Measurements from ENCODE around the gene SLC8A1.

SLC8A1 gene

DNA sequence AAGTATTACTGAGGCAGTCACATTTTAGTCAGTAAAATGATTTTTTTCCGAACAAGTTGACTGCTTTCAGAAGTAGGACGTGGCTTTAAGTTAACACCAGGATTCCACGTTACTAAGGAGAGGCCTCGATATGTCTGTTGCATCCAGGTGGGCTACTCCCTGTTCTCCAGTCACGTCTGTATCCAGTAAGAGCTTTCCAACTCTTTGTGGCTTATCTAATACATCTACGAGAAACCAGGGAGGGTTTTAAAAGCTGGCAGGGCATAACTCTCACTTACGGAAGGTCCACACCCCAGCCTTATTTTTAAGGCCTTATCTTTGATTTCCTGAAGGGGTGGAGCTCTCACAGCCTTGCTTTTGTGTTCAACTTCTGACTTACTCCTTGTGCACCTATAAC, 99.2 kb downstream of the SLC8A1 start:
- H3K36me3 Mint-ChIP-seq (ENCODE audit: insufficient read depth): no peaks in the 10 kb centered on the region
- H3K27ac Mint-ChIP-seq (ENCODE audit: low read depth): no peak overlapping the region
- DNase-seq (ENCODE audit: low spot score in 2 of 2): no peak
- H3K4me1 Mint-ChIP-seq: no peaks in the 10 kb centered on the region
- H3K9me3 Mint-ChIP-seq: peaks cover 7% of the 10 kb centered on the region
- no peaks in the 10 kb centered on the region for H3K27me3 Mint-ChIP-seq
- ATAC-seq (replicated peaks; ENCODE audit: extremely low read depth, poor library complexity, severe bottlenecking): no peak
- H3K4me3 Mint-ChIP-seq: no peak overlapping the region

DNA sequence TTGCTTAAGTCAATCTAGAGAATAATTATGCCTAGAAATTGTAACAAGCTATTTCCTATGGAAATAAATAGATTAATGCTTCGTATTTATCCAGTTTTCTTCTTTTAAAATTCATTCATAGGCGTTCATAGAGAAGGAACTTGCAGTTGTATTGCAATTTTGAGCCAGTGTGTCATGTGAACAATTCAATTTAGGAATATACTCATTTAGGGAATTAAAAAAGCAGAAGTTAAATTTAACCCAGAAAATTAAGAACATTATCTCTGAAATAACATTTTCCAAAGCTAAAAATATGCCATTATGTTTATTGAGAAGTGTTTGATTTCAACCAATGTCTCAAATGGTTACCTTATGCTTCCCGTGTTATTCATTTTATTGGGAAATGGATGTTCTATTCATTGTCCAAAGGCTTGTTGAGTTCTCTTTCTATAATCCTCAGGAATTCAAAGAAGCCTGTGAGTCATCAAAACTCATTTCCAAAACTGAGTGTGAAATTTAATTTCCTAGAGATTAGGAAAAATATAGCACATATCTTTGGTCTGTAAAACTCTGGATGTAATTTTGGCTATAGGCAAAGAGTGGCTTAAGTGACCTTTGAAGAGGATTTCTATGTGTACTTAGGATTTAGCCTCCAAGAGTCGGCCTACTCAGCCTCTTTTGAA, 99.7 kb downstream of the SLC8A1 start:
- no peak overlapping the region for H3K27ac Mint-ChIP-seq (ENCODE audit: low read depth)
- H3K36me3 Mint-ChIP-seq (ENCODE audit: insufficient read depth): no peaks in the 10 kb centered on the region
- DNase-seq (ENCODE audit: low spot score in 2 of 2) (no peak), ATAC-seq (replicated peaks; ENCODE audit: extremely low read depth, poor library complexity, severe bottlenecking) (no peak)
- no peaks in the 10 kb centered on the region for H3K27me3 Mint-ChIP-seq
- no peaks in the 10 kb centered on the region for H3K4me1 Mint-ChIP-seq
- no peak overlapping the region for H3K4me3 Mint-ChIP-seq
- peaks cover 5% of the 10 kb centered on the region for H3K9me3 Mint-ChIP-seq

DNA sequence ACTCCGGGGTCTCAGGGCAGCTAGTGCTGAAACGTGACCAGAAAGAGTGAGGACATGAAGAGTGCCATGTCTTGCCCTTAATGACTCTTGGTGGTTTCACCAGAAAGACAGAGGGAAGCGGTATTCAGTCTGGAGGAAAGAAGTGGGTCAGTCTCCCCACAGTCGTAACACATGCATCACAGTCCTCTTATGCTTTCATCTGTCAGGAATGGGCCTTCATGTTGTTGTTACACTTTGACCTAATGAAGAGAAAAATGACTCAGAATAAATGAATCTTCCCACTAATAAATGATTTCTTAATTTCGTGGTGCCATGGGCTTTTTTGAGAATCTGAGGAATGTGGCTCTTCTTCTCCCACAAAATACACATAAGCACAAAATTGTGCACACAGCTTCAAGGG, 103.2 kb downstream of the SLC8A1 start:
- no peaks in the 10 kb centered on the region for H3K27me3 Mint-ChIP-seq
- H3K4me3 Mint-ChIP-seq: no peak overlapping the region
- ATAC-seq (replicated peaks; ENCODE audit: extremely low read depth, poor library complexity, severe bottlenecking) (no peak), DNase-seq (ENCODE audit: low spot score in 2 of 2) (no peak)
- H3K9me3 Mint-ChIP-seq: peaks cover 5% of the 10 kb centered on the region
- no peaks in the 10 kb centered on the region for H3K4me1 Mint-ChIP-seq
- peaks cover 2% of the 10 kb centered on the region for H3K36me3 Mint-ChIP-seq (ENCODE audit: insufficient read depth)
- no peak overlapping the region for H3K27ac Mint-ChIP-seq (ENCODE audit: low read depth)

DNA sequence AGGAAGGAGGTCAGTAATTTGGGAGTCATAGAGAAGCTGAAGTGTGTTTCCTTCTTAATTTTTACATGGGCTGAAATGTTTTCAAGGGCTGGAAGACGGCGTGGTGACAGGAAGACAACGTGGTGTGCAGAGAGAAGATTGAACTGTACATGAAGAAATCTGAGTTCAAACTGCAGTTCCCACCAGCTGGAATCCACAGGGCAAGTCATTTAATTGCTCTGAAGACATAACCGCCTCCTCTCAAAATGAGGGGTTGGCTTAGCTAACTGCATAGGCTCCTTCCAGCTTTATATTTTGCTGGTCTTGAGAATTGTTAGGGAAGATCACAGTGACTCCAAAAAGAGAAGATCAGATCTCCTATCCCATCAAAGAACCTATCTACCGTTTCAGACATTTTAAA, 103.9 kb downstream of the SLC8A1 start:
- Mint-ChIP-seq H3K4me1 (no peaks in the 10 kb centered on the region), H3K27me3 (no peaks in the 10 kb centered on the region), H3K36me3 (ENCODE audit: insufficient read depth) (peaks cover 2% of the 10 kb centered on the region), H3K4me3 (no peak overlapping the region), H3K9me3 (no peaks in the 10 kb centered on the region), H3K27ac (ENCODE audit: low read depth) (no peak overlapping the region)
- ATAC-seq (replicated peaks; ENCODE audit: extremely low read depth, poor library complexity, severe bottlenecking) (no peak), DNase-seq (ENCODE audit: low spot score in 2 of 2) (no peak)

DNA sequence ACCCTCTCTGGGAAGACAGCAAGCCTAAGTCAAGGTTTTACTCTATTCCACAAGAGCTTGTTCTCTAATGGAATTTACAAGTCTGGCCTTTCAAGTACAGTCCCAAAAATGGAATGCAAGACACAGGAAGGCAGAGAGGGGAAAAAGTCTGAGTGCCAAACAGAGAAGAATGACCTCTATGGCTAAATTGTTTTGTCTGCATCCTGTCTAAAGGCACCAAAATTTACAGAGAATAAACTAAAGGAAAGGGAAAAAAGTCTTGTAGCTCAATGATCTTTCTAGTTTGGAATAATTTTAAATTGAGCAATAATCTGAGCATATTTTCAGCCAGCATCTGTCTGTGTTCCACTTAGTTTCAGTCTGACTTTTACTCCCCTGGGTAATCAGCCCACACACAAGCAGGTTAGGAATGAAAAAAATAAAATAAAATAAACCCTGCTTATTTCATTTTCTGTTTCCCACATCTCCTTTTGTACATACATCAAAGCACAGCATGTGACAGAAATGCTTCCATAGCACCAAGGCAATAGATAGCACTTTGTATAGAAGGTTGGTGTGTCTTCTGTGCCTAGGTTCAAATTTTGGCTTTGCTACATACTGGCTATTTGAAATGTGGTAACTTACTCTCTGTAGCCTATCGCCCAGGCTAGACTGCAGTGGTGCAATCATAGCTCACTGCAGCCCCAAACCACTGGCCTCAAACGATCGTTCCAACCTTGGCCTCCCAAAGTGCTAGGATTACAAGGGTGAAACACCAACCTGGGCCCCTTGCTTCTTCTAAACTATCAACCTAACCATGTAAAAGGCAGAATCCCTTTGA, 105.1 kb downstream of the SLC8A1 start:
- ATAC-seq (replicated peaks; ENCODE audit: extremely low read depth, poor library complexity, severe bottlenecking) (no peak), DNase-seq (ENCODE audit: low spot score in 2 of 2) (no peak)
- no peak overlapping the region for H3K27ac Mint-ChIP-seq (ENCODE audit: low read depth)
- H3K4me1 Mint-ChIP-seq: no peaks in the 10 kb centered on the region
- no peak overlapping the region for H3K4me3 Mint-ChIP-seq
- H3K9me3 Mint-ChIP-seq: no peaks in the 10 kb centered on the region
- peaks cover 2% of the 10 kb centered on the region for H3K36me3 Mint-ChIP-seq (ENCODE audit: insufficient read depth)
- no peaks in the 10 kb centered on the region for H3K27me3 Mint-ChIP-seq

DNA sequence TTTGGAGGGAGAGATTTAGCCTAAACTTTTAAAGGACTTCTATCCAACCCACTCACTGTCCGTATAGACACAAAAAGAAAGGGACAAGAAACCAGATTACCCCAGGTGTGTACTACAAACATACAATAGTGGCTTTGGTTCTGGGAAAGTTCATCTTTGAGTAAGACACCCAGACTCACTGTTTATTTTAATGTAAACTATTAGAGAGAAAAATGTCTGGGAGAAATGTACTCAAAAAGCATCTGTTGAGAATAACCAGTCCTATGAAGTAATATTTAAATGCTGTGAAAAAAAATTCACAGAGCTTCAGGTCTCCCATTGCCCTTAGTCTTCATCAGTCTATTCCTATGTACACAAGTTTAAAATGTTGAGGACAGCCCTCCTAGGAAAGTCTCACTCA, 107.5 kb downstream of the SLC8A1 start:
- ATAC-seq (replicated peaks; ENCODE audit: extremely low read depth, poor library complexity, severe bottlenecking) (no peak), DNase-seq (ENCODE audit: low spot score in 2 of 2) (no peak)
- Mint-ChIP-seq H3K27ac (ENCODE audit: low read depth) (no peak overlapping the region), H3K9me3 (no peaks in the 10 kb centered on the region), H3K36me3 (ENCODE audit: insufficient read depth) (peaks cover 2% of the 10 kb centered on the region), H3K27me3 (no peaks in the 10 kb centered on the region), H3K4me3 (no peak overlapping the region), H3K4me1 (no peaks in the 10 kb centered on the region)

DNA sequence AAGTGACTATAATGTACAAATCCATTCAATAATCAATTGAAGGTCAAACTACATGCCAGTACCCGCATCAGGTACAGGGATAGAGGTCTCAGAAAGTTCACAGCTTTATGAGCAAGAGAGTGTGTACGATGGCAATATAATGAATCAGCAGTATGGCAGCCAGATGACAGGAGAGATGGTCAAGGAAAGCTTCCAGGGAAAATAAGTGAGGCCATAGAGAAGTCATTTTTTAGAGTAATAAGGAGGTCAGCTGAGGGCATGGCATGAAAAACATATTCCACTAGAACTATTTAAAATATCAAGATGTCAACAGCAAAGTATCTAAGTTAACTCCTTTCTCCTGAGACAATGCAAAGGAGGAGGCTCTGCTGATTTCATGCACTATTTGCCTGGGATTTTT, 108.0 kb downstream of the SLC8A1 start:
- ATAC-seq (replicated peaks; ENCODE audit: extremely low read depth, poor library complexity, severe bottlenecking) (no peak), DNase-seq (ENCODE audit: low spot score in 2 of 2) (no peak)
- Mint-ChIP-seq H3K4me1 (no peaks in the 10 kb centered on the region), H3K9me3 (no peaks in the 10 kb centered on the region), H3K4me3 (no peak overlapping the region), H3K36me3 (ENCODE audit: insufficient read depth) (peaks cover 2% of the 10 kb centered on the region), H3K27ac (ENCODE audit: low read depth) (no peak overlapping the region), H3K27me3 (no peaks in the 10 kb centered on the region)

DNA sequence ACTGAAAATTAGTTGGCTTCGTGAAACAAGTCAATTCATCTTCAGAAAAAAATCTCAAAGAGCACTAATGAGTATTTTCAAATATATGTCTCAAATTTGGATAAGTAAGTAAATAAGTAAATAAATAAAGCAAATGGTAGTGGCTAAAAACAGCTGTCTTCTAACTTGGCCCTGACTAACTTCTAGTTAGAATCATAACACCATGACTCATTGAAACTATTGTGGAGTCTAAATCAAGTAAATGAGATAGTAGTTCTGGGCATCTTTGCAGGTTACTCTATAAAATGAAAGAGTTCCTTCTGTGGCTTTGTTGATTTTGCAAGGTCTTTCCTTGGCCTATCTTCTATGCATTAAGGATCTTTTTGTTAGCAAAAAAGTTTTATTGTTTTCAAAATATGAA, 110.7 kb downstream of the SLC8A1 start:
- peaks cover 6% of the 10 kb centered on the region for H3K9me3 Mint-ChIP-seq
- peaks cover 2% of the 10 kb centered on the region for H3K36me3 Mint-ChIP-seq (ENCODE audit: insufficient read depth)
- no peaks in the 10 kb centered on the region for H3K4me1 Mint-ChIP-seq
- ATAC-seq (replicated peaks; ENCODE audit: extremely low read depth, poor library complexity, severe bottlenecking): no peak
- no peaks in the 10 kb centered on the region for H3K27me3 Mint-ChIP-seq
- no peak overlapping the region for H3K4me3 Mint-ChIP-seq
- DNase-seq (ENCODE audit: low spot score in 2 of 2): no peak
- H3K27ac Mint-ChIP-seq (ENCODE audit: low read depth): no peak overlapping the region

DNA sequence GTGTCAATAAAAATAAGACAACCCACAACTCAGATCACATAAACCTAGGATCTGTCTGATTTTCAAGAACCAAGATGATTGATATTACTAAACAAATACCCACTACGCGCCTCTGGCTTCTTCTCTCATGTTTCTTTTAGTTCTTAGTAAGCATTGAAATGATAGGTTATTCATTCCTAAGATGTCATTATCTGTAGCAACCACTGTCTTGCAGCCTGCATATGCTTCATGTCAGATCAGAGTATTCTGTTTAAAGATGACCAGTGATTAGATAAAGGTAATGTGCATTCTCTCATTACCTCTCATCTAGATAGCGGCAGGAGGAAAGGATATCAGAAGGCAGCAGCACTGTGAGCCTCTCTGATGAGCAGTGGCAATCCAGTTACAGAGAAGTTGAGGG, 112.9 kb downstream of the SLC8A1 start:
- no peak overlapping the region for H3K27ac Mint-ChIP-seq (ENCODE audit: low read depth)
- H3K4me3 Mint-ChIP-seq: no peak overlapping the region
- ATAC-seq (replicated peaks; ENCODE audit: extremely low read depth, poor library complexity, severe bottlenecking) (no peak), DNase-seq (ENCODE audit: low spot score in 2 of 2) (no peak)
- no peaks in the 10 kb centered on the region for H3K36me3 Mint-ChIP-seq (ENCODE audit: insufficient read depth)
- no peaks in the 10 kb centered on the region for H3K4me1 Mint-ChIP-seq
- H3K27me3 Mint-ChIP-seq: no peaks in the 10 kb centered on the region
- peaks cover 6% of the 10 kb centered on the region for H3K9me3 Mint-ChIP-seq

DNA sequence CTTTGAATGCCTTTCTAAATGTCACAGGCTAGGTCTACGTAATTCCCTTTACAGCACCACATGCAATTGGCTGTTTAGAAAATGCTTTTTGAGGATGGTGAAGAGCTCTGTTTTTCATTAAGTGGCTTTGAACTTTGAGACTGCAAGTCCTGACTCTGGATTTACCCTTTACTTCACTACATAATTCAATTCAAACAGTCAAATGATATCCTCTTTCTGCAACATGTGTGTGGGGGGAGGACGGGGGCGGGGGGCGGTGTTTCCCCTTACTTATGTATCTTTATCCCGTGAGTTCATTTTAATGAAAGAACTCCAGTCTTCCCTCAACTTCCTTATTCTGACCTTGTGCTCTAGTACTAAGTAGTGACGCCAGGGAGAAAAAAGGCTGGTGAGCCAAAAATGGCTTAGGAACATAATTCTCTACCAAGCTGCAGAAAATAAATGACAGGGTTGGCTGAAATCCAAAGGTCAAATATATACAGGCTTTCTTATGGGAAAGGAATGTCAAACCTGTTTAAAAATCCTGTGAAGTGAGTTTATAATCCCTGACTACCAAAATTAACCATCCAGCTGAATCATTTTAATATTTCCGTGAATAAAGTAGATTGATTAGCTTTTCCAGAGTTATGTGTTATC, 119.6 kb downstream of the SLC8A1 start:
- no peak overlapping the region for H3K4me3 Mint-ChIP-seq
- H3K4me1 Mint-ChIP-seq: no peaks in the 10 kb centered on the region
- peaks cover 7% of the 10 kb centered on the region for H3K9me3 Mint-ChIP-seq
- H3K36me3 Mint-ChIP-seq (ENCODE audit: insufficient read depth): peaks cover 2% of the 10 kb centered on the region
- no peaks in the 10 kb centered on the region for H3K27me3 Mint-ChIP-seq
- no peak overlapping the region for H3K27ac Mint-ChIP-seq (ENCODE audit: low read depth)
- DNase-seq (ENCODE audit: low spot score in 2 of 2) (no peak), ATAC-seq (replicated peaks; ENCODE audit: extremely low read depth, poor library complexity, severe bottlenecking) (no peak)

DNA sequence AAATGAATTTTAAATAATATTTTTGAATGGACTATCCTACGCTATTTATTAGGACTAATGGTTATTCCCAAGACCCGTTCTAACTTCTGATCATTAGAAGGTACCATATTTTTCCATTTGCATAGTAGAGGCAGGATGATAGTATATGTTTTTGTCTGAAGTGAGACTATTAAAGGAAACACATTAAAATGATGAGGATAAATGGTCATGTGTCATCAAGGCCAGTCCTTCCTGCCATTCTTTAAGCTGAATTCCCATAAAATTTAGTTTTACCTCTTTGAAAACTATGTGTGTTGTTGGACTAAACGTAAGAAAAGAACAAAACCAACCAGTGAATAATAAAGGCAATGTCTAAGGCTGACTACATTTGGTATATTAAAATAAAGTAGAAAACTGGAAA, 121.8 kb downstream of the SLC8A1 start:
- no peak overlapping the region for H3K4me3 Mint-ChIP-seq
- peaks cover 2% of the 10 kb centered on the region for H3K36me3 Mint-ChIP-seq (ENCODE audit: insufficient read depth)
- H3K4me1 Mint-ChIP-seq: no peaks in the 10 kb centered on the region
- DNase-seq (ENCODE audit: low spot score in 2 of 2) (no peak), ATAC-seq (replicated peaks; ENCODE audit: extremely low read depth, poor library complexity, severe bottlenecking) (no peak)
- H3K9me3 Mint-ChIP-seq: peaks cover 7% of the 10 kb centered on the region
- H3K27ac Mint-ChIP-seq (ENCODE audit: low read depth): no peak overlapping the region
- H3K27me3 Mint-ChIP-seq: no peaks in the 10 kb centered on the region

DNA sequence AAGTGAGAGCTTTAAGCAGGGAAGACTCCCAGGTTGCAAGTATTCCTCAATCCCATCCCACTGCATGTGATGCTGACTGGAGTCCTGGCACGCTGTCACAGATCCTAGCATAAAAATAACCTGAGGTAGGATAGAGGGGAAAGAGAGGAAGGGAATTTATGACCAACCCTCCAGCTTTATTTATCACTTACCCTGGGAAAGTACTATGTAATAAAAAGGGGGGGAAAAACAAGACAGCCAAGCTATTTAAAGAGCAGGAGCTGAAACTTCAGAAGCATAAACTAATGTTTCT, 122.2 kb downstream of the SLC8A1 start:
- no peak overlapping the region for H3K27ac Mint-ChIP-seq (ENCODE audit: low read depth)
- peaks cover 9% of the 10 kb centered on the region for H3K9me3 Mint-ChIP-seq
- DNase-seq (ENCODE audit: low spot score in 2 of 2) (no peak), ATAC-seq (replicated peaks; ENCODE audit: extremely low read depth, poor library complexity, severe bottlenecking) (no peak)
- H3K4me3 Mint-ChIP-seq: no peak overlapping the region
- peaks cover 2% of the 10 kb centered on the region for H3K36me3 Mint-ChIP-seq (ENCODE audit: insufficient read depth)
- H3K4me1 Mint-ChIP-seq: no peaks in the 10 kb centered on the region
- H3K27me3 Mint-ChIP-seq: no peaks in the 10 kb centered on the region

DNA sequence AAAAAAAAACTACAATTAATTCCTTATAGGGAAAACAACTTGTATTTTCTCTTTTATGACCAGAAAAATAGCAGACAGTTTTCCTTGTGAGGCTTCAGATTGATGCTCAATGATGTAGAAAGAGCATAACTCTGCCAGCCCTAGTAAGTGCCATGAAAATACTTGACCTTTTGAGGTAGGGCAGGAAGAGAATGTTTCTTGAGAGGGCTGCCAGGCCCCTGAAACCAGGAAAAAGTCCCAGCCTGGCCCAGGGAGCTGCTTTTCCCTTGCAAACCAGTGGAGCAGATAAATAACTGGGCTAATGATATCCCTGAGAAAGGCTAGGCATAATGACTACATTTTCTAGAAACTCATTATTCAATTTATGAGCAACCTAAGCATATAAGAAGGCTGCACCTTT, 126.8 kb downstream of the SLC8A1 start:
- Mint-ChIP-seq H3K36me3 (ENCODE audit: insufficient read depth) (no peaks in the 10 kb centered on the region), H3K27me3 (no peaks in the 10 kb centered on the region), H3K4me1 (no peaks in the 10 kb centered on the region), H3K4me3 (no peak overlapping the region), H3K9me3 (peaks cover 17% of the 10 kb centered on the region), H3K27ac (ENCODE audit: low read depth) (no peak overlapping the region)
- DNase-seq (ENCODE audit: low spot score in 2 of 2): no peak
- no peak for ATAC-seq (replicated peaks; ENCODE audit: extremely low read depth, poor library complexity, severe bottlenecking)
